Astrocyte (in vitro differentiated cells and primary cell): ENCODE data around the gene COL28A1. TPM values are rescaled to one million over a fixed set of nuclear protein-coding genes. Genes with fewer than 3 reads are reported as not detected.

Experiments
- DNase-seq: peaks from one replicate; pipeline ENCODE4 v3.0.0-alpha.2; 2010; ENCODE audit warnings: low read depth
- FAIRE-seq: peaks from 2 replicates; lab custom pipeline; 2011; peaks lifted over from hg19 to GRCh38; lab: Jason Lieb, UNC
- H2AFZ ChIP-seq: 2 replicates; pipeline ENCODE4 v1.6.0; 2012; ENCODE audit warnings: low read depth, low read length, inconsistent platforms
- H3K27ac ChIP-seq: 2 replicates; pipeline ENCODE4 v1.5.1; 2011; ENCODE audit warnings: low read depth, low read length, inconsistent platforms
- H3K27me3 ChIP-seq: 2 replicates; pipeline ENCODE4 v1.6.0; 2011; ENCODE audit warnings: low read length, inconsistent platforms; ENCODE audit not compliant: insufficient read depth
- H3K36me3 ChIP-seq: 2 replicates; pipeline ENCODE4 v1.5.1; 2011; ENCODE audit warnings: low read length, inconsistent platforms; ENCODE audit not compliant: insufficient read depth
- H3K4me1 ChIP-seq: 2 replicates; pipeline ENCODE4 v1.5.1; 2011; ENCODE audit warnings: low read length, inconsistent platforms; ENCODE audit not compliant: insufficient read depth
- H3K4me2 ChIP-seq: 2 replicates; pipeline ENCODE4 v1.6.0; 2012; ENCODE audit warnings: low read length, inconsistent platforms
- H3K4me3 ChIP-seq: 2 replicates; pipeline ENCODE4 v1.5.1; 2011; ENCODE audit warnings: low read depth, mild to moderate bottlenecking, low read length, inconsistent platforms; ENCODE audit not compliant: insufficient read depth
- H3K79me2 ChIP-seq: 2 replicates; pipeline ENCODE4 v1.6.0; 2012; ENCODE audit warnings: mild to moderate bottlenecking, low read length, inconsistent platforms; ENCODE audit not compliant: insufficient read depth
- H3K9ac ChIP-seq: 2 replicates; pipeline ENCODE4 v1.6.0; 2012; ENCODE audit warnings: mild to moderate bottlenecking, low read length, inconsistent platforms
- H3K9me3 ChIP-seq: 2 replicates; pipeline ENCODE4 v1.5.1; 2012; ENCODE audit warnings: low read depth, mild to moderate bottlenecking, low read length, inconsistent platforms; ENCODE audit not compliant: insufficient read depth
- H4K20me1 ChIP-seq: 2 replicates; pipeline ENCODE4 v1.6.0; 2012; ENCODE audit warnings: low read length, inconsistent platforms; ENCODE audit not compliant: insufficient read depth
- H3K27ac Mint-ChIP-seq: one replicate; pipeline ENCODE4 v1.8.0; 2021; ENCODE audit warnings: mild to moderate bottlenecking, mixed read lengths; ENCODE audit not compliant: unreplicated experiment
- H3K27me3 Mint-ChIP-seq: one replicate; pipeline ENCODE4 v1.8.0; 2021; ENCODE audit warnings: low read depth, mixed read lengths; ENCODE audit not compliant: unreplicated experiment
- H3K36me3 Mint-ChIP-seq: one replicate; pipeline ENCODE4 v1.8.0; 2021; ENCODE audit warnings: low read depth, mixed read lengths; ENCODE audit not compliant: unreplicated experiment
- H3K4me1 Mint-ChIP-seq: one replicate; pipeline ENCODE4 v1.8.0; 2021; ENCODE audit warnings: low read depth, mixed read lengths; ENCODE audit not compliant: unreplicated experiment
- H3K4me3 Mint-ChIP-seq: one replicate; pipeline ENCODE4 v1.8.0; 2021; ENCODE audit warnings: mild to moderate bottlenecking, moderate library complexity, mixed read lengths; ENCODE audit not compliant: unreplicated experiment
- H3K9me3 Mint-ChIP-seq: one replicate; pipeline ENCODE4 v1.8.0; 2021; ENCODE audit warnings: mild to moderate bottlenecking, mixed read lengths; ENCODE audit not compliant: unreplicated experiment
- CTCF ChIP-seq: IDR thresholded peaks from 2 replicates; pipeline ENCODE4 v1.5.1; 2011; ENCODE audit warnings: low read depth, mild to moderate bottlenecking, inconsistent platforms, low read length, moderate library complexity; ENCODE audit not compliant: insufficient read depth
- EZH2 ChIP-seq: IDR thresholded peaks from 2 replicates; pipeline ENCODE4 v1.6.1; 2012; ENCODE audit warnings: mild to moderate bottlenecking, low read length, inconsistent platforms; ENCODE audit not compliant: insufficient read depth
- total RNA-seq: library from RNA; stranded (reverse); gene quantifications from 2 replicates; pipeline ENCODE4 v1.2.1, GENCODE V29; 2021

The COL28A1 gene
- total RNA-seq, 1 donor from 2014 or later = 0.11 TPM

- H3K36me3 ChIP-seq = no peaks in the 10 kb centered on the region
- H3K27ac ChIP-seq = no peak overlapping the region
- no peaks in the 10 kb centered on the region for H3K9me3 Mint-ChIP-seq
- no peaks in the 10 kb centered on the region for H3K79me2 ChIP-seq
- no peaks in the 10 kb centered on the region for H3K4me1 ChIP-seq
- H2AFZ ChIP-seq = no peak overlapping the region
- FAIRE-seq (no peak), DNase-seq (no peak)
- H3K4me3 Mint-ChIP-seq = no peak overlapping the region
- no peaks in the 10 kb centered on the region for H3K36me3 Mint-ChIP-seq
- H3K27me3 Mint-ChIP-seq = no peaks in the 10 kb centered on the region
- H3K4me1 Mint-ChIP-seq = no peaks in the 10 kb centered on the region
- TF ChIP-seq EZH2 = no peak
- no peak for TF ChIP-seq CTCF
- H4K20me1 ChIP-seq = no peaks in the 10 kb centered on the region
- H3K27me3 ChIP-seq = no peaks in the 10 kb centered on the region
- no peaks in the 10 kb centered on the region for H3K9me3 ChIP-seq
- H3K4me3 ChIP-seq = no peak overlapping the region
- no peak overlapping the region for H3K9ac ChIP-seq
- H3K4me2 ChIP-seq = no peak overlapping the region
- H3K27ac Mint-ChIP-seq = no peak overlapping the region
These were observed 118.3 kb downstream of the COL28A1 start for GRCh38 chr7:7417414-7417813.

GRCh38 chr7:7416031-7416858 is 119.4 kb downstream of the COL28A1 start:
- no peak for TF ChIP-seq EZH2
- Histone ChIP-seq H2AFZ (no peak overlapping the region), H3K27ac (no peak overlapping the region), H3K9me3 (no peaks in the 10 kb centered on the region), H3K4me2 (no peak overlapping the region), H3K79me2 (no peaks in the 10 kb centered on the region), H3K27me3 (no peaks in the 10 kb centered on the region), H3K9ac (no peak overlapping the region), H3K4me3 (no peak overlapping the region), H3K36me3 (no peaks in the 10 kb centered on the region), H3K4me1 (no peaks in the 10 kb centered on the region), H4K20me1 (no peaks in the 10 kb centered on the region)
- FAIRE-seq (no peak), DNase-seq (peak; percentile 67)
- Mint-ChIP-seq H3K36me3 (no peaks in the 10 kb centered on the region), H3K27ac (no peak overlapping the region), H3K9me3 (no peaks in the 10 kb centered on the region), H3K4me3 (no peak overlapping the region), H3K27me3 (no peaks in the 10 kb centered on the region), H3K4me1 (no peaks in the 10 kb centered on the region)

- no peak for TF ChIP-seq EZH2
- no peak for TF ChIP-seq CTCF
- H3K27ac Mint-ChIP-seq = no peak overlapping the region
- no peak for FAIRE-seq
These were observed 120.7 kb downstream of the COL28A1 start for GRCh38 chr7:7414791-7415603.

More at GRCh38 chr7:7414791-7415603, 120.7 kb downstream of the COL28A1 start:
- Histone ChIP-seq H3K27ac (no peak overlapping the region), H3K27me3 (no peaks in the 10 kb centered on the region), H3K36me3 (no peaks in the 10 kb centered on the region), H3K4me3 (no peak overlapping the region), H3K9ac (no peak overlapping the region), H3K79me2 (no peaks in the 10 kb centered on the region), H2AFZ (no peak overlapping the region), H4K20me1 (no peaks in the 10 kb centered on the region), H3K4me2 (no peak overlapping the region), H3K9me3 (no peaks in the 10 kb centered on the region), H3K4me1 (no peaks in the 10 kb centered on the region)
- Mint-ChIP-seq H3K36me3 (no peaks in the 10 kb centered on the region), H3K27me3 (no peaks in the 10 kb centered on the region), H3K4me3 (no peak overlapping the region), H3K9me3 (no peaks in the 10 kb centered on the region), H3K4me1 (no peaks in the 10 kb centered on the region)
- no peak for DNase-seq
